Measurements from ENCODE around the gene SHF. TPM values are rescaled to one million over a fixed set of nuclear protein-coding genes. Genes with fewer than 3 reads are reported as not detected.

The SHF gene
- total and polyA plus RNA-seq, 2 donors (not counting 3 experiments of a cell fraction or from before 2014, with no cell fraction given): 2.8 to 5.2 TPM

GRCh38 chr15:45144775-45145174 is 43.0 kb downstream of the SHF start:
- H3K4me1 ChIP-seq (ENCODE audit: control insufficient read depth, extremely low read depth, insufficient read depth, low read length): no peaks in the 10 kb centered on the region
- H3K4me3 ChIP-seq (replicated peaks in 1 of 3; ENCODE audit: insufficient read depth in 1 of 3, low read depth in 1 of 3, low read length in 3 of 3): no peak overlapping the region
- FAIRE-seq (no peak), DNase-seq (ENCODE audit: low read depth, low spot score) (no peak)
- dilution Hi-C loops (cut with MboI; ENCODE audit: extremely low pct_ligation_motif_present, low sequenced_read_pairs): no loop called here
- no peak overlapping the region for H3K4me2 ChIP-seq (ENCODE audit: insufficient read depth, low read length)
- H3K79me2 ChIP-seq (ENCODE audit: control insufficient read depth, insufficient read depth, low read length): no peaks in the 10 kb centered on the region
- no peak overlapping the region for H3K27ac ChIP-seq (ENCODE audit: insufficient read depth, low read depth, low read length)
- POLR2A ChIA-PET: no interaction called here
- H3K9me1 ChIP-seq (replicated peaks; ENCODE audit: control insufficient read depth, extremely low read depth, insufficient read depth, low read length): no peaks in the 10 kb centered on the region
- no peaks in the 10 kb centered on the region for H3K27me3 ChIP-seq (ENCODE audit: control insufficient read depth in 2 of 2, insufficient read depth in 2 of 2, low read length in 2 of 2)
- intact Hi-C loops (cut with micrococcal nuclease): no loop called here
- no peak for TF ChIP-seq GATA2 (IDR thresholded peaks at IDR 0.05; ENCODE audit: insufficient read depth, insufficient read length, low read depth, low read length)
- TF ChIP-seq POLR2AphosphoS5 (IDR thresholded peaks at IDR 0.05; ENCODE audit: insufficient read depth, low read depth, low read length): no peak
- no peak for TF ChIP-seq MAX (IDR thresholded peaks at IDR 0.05; ENCODE audit: insufficient read depth, insufficient read length)
- TF ChIP-seq MYC (IDR thresholded peaks at IDR 0.05; ENCODE audit: low read depth, low read length): no peak
- no peak for TF ChIP-seq EZH2 (IDR thresholded peaks at IDR 0.05; ENCODE audit: borderline replicate concordance, low read depth, low read length, severe bottlenecking)
- no peak for TF ChIP-seq FOS (IDR thresholded peaks at IDR 0.05; ENCODE audit: borderline replicate concordance, insufficient read depth, low read length)
- TF ChIP-seq JUN (IDR thresholded peaks at IDR 0.05; ENCODE audit: borderline replicate concordance, insufficient read depth, insufficient read length, low read depth): no peak
- TF ChIP-seq CTCF (IDR thresholded peaks at IDR 0.05; ENCODE audit: extremely low read depth in 1 of 2, insufficient read depth in 1 of 2, low read depth in 1 of 2, low read length in 2 of 2): no peak
- no peak for TF ChIP-seq POLR2A (IDR thresholded peaks at IDR 0.05; ENCODE audit: low read depth, low read length)
- H2AFZ ChIP-seq (ENCODE audit: low read depth, low read length): no peak overlapping the region
- H3K9me3 ChIP-seq (replicated peaks; ENCODE audit: control insufficient read depth, insufficient read depth, low read length): no peaks in the 10 kb centered on the region
- CTCF ChIA-PET: interaction anchor here (1.3 to 3.6 kb wide), 2 partner anchors 12 to 27 kb away, joined by 5 to 9 read pairs; no protein-coding TSS in a partner anchor
- no peak overlapping the region for H3K9ac ChIP-seq (replicated peaks; ENCODE audit: extremely low read depth, insufficient read depth, low read length)
- BruUV-seq (replicated peaks): no TSS peak
- H3K36me3 ChIP-seq (ENCODE audit: control insufficient read depth in 2 of 2, extremely low read depth in 1 of 2, insufficient read depth in 2 of 2, low read length in 2 of 2): no peaks in the 10 kb centered on the region
- no peaks in the 10 kb centered on the region for H4K20me1 ChIP-seq (replicated peaks; ENCODE audit: control insufficient read depth, extremely low read depth, insufficient read depth, low read length)

Measured in endothelial cell of umbilical vein (primary cell).